ENCODE measurements around the gene PDAP1. TPM values are rescaled to one million over a fixed set of nuclear protein-coding genes. Genes with fewer than 3 reads are reported as not detected.

The PDAP1 gene
- total and polyA plus RNA-seq, 8 donors: 27.8 to 84.6 (median 39.8) TPM

DNA sequence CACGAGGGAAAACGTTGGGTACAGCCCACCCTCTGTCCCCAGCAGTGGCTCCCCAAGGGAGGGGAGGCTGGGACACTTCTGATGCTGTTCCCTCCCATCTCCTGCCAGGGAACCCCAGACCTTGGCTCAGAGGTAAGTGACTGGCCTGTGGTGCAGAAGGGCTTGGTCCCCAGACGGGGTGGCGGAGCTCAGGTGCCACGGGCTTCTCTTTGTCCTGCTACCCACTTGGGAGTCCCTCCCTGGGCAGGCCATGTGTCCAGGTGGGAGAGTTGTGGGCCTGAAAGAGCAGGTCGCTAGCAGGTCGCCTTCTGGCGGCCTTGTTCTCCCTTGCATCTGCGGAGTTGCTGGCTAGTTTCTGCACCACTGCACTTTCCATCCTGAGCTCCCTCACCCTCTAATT lies 47.5 kb upstream of the PDAP1 start:
- WGBS, 2 donors: 78 to 80% methylated on average over 9 of the region's 9 CpGs
- H3K36me3 ChIP-seq: peaks cover 0 to 44% (median 12%) of the 10 kb centered on the region in 3 donors
- no peak for DNase-seq
- TF ChIP-seq, protein P1, sequence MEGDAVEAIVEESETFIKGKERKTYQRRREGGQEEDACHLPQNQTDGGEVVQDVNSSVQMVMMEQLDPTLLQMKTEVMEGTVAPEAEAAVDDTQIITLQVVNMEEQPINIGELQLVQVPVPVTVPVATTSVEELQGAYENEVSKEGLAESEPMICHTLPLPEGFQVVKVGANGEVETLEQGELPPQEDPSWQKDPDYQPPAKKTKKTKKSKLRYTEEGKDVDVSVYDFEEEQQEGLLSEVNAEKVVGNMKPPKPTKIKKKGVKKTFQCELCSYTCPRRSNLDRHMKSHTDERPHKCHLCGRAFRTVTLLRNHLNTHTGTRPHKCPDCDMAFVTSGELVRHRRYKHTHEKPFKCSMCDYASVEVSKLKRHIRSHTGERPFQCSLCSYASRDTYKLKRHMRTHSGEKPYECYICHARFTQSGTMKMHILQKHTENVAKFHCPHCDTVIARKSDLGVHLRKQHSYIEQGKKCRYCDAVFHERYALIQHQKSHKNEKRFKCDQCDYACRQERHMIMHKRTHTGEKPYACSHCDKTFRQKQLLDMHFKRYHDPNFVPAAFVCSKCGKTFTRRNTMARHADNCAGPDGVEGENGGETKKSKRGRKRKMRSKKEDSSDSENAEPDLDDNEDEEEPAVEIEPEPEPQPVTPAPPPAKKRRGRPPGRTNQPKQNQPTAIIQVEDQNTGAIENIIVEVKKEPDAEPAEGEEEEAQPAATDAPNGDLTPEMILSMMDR (IDR thresholded peaks at IDR 0.05): no peak
- no peaks in the 10 kb centered on the region for H3K27me3 ChIP-seq
- no peak for ATAC-seq
- no peak overlapping the region for H3K4me3 ChIP-seq
- intact Hi-C loops (cut with DNase I): no loop called here
- no peaks in the 10 kb centered on the region for H3K9me3 ChIP-seq
- FAIRE-seq: no peak
- H3K27ac ChIP-seq: no peak overlapping the region
- no peaks in the 10 kb centered on the region for H3K4me1 ChIP-seq

DNA sequence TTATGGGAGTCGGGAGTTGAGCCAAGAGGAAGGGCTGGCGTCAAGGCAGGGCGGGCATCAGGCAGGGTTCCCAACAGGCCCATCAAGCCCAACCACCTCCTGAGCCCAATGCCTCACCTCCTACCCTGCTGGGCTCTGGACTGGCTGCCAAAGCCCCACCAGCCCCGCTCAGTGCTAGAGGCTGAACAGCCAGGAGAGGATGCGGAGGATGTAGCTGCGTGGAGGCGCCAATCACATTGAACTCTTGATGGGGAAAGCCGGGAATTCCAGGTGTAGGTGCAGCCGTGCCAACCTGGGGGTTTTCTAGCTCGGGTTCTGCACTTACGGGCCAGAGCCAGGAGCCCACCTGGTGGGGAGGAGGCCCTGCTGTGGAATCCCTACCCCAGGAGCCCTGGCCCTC lies 44.7 kb upstream of the PDAP1 start:
- Histone ChIP-seq H3K9me3 (no peaks in the 10 kb centered on the region), H3K27me3 (no peaks in the 10 kb centered on the region), H3K27ac (no peak overlapping the region), H3K36me3 (peaks cover 0 to 52% (median 12%) of the 10 kb centered on the region in 3 donors), H3K4me1 (no peaks in the 10 kb centered on the region), H3K4me3 (no peak overlapping the region)
- DNase-seq (no peak), FAIRE-seq (no peak), ATAC-seq (no peak)
- intact Hi-C loops (cut with DNase I): no loop called here
- TF ChIP-seq, protein P1 (IDR thresholded peaks at IDR 0.05): no peak
- WGBS, 2 donors: 77 to 78% methylated on average over 11 of the region's 11 CpGs

DNA sequence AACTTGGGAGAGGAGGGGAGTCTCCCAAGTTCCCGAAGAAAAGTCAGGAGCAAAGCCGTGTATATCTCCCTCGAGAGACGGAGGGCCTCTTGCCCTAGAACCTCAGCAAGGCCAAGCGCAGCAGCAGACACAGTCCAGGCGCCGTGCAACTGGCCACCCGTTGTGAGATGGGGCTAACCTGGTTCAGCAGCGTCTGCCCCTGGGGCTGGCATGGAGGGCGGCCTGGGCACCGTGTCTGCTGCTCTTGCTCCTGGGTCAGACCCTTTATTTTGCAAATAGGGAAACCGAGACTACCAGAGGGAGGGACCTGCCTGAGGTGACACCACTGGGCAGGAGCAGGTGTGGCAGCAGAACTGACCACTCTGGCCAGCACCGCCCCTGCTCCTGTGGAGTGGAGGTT lies 44.1 kb upstream of the PDAP1 start:
- no peak overlapping the region for H3K4me3 ChIP-seq
- TF ChIP-seq, protein P1 (IDR thresholded peaks at IDR 0.05): no peak
- intact Hi-C loops (cut with DNase I): no loop called here
- ATAC-seq (no peak), FAIRE-seq (no peak), DNase-seq (no peak)
- H3K9me3 ChIP-seq: no peaks in the 10 kb centered on the region
- WGBS, 2 donors: 87 to 89% methylated on average over 12 to 13 of the region's 13 CpGs
- H3K4me1 ChIP-seq: no peaks in the 10 kb centered on the region
- no peak overlapping the region for H3K27ac ChIP-seq
- no peaks in the 10 kb centered on the region for H3K27me3 ChIP-seq
- peaks cover 0 to 52% (median 9%) of the 10 kb centered on the region in 3 donors for H3K36me3 ChIP-seq

DNA sequence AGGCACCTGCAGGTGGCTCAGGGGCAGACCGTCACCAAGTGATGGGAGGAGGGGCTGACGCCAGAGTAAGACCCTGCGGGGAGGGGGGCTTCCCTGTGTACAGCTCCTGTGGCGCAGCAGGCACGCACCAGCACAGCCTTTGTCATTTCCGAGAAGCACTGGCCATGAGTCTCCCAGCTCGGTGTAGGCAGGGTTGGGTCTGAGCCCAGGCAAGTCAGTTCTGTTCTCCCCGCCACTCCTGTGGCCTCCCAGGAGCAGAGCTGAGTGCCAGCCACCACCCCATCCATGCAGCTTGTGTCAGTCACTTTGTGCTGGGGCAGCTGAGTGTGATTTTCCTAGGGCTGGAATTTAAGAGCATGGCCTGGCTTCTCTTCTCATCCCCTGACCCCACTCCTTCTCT lies 43.5 kb upstream of the PDAP1 start:
- 92 to 95% methylated on average over 8 of the region's 8 CpGs for WGBS, 2 donors
- intact Hi-C loops (cut with DNase I): no loop called here
- Histone ChIP-seq H3K27me3 (no peaks in the 10 kb centered on the region), H3K4me1 (no peaks in the 10 kb centered on the region), H3K27ac (no peak overlapping the region), H3K9me3 (no peaks in the 10 kb centered on the region), H3K36me3 (peaks cover 0 to 49% (median 3%) of the 10 kb centered on the region in 3 donors), H3K4me3 (no peak overlapping the region)
- no peak for ATAC-seq
- no peak for FAIRE-seq
- DNase-seq: no peak
- TF ChIP-seq, protein P1 (IDR thresholded peaks at IDR 0.05): no peak

DNA sequence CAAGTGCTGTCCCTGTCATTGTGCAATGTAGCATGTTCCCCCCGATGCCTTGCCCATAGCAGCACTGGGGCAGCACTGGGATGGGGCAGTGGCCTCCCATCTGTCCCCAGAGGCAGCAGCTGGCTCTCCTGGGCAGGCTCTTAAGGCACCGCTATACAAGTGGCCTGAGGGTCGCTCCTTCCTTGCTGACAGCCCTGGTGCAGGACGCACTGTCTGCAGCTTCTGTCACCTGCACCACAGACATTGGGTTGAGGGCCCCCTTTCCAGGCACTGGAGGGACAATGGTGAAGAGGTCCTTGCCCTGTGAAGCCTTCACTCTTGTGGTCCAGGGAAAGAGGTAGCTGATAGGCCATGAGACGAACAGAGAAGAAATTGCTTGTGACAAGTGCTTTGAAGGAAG lies 40.9 kb upstream of the PDAP1 start:
- Histone ChIP-seq H3K36me3 (peaks cover 0 to 47% (median 9%) of the 10 kb centered on the region in 3 donors), H3K27ac (no peak overlapping the region), H3K27me3 (no peaks in the 10 kb centered on the region), H3K9me3 (no peaks in the 10 kb centered on the region), H3K4me1 (no peaks in the 10 kb centered on the region), H3K4me3 (no peak overlapping the region)
- TF ChIP-seq, protein P1 (IDR thresholded peaks at IDR 0.05): no peak
- ATAC-seq (no peak), FAIRE-seq (no peak), DNase-seq (no peak)
- WGBS, 2 donors: 91 to 96% methylated on average over 5 of the region's 5 CpGs
- intact Hi-C loops (cut with DNase I): no loop called here

Data from pancreas (tissue), 10 donors.